H1 (cell line): ENCODE measurements around the gene ANLN. TPM values are rescaled to one million over a fixed set of nuclear protein-coding genes. Genes with fewer than 3 reads are reported as not detected.

Experiments
- CTCF ChIA-PET: fragments of 300-600 bp; sonication (Branson Sonifier 250); formaldehyde crosslinking; loops from one replicate; lab custom pipeline; 2021; ENCODE audit not compliant: partially characterized antibody; lab: Charles Lee
- POLR2A ChIA-PET: fragments of 300-600 bp; sonication (Branson Sonifier 250); formaldehyde crosslinking; loops from one replicate; lab custom pipeline; 2021; ENCODE audit warnings: inconsistent platforms; ENCODE audit not compliant: partially characterized antibody; lab: Charles Lee
- DNase-seq, 2 experiments: peaks; one replicate each; pipeline versions ENCODE4 v3.0.0 to v3.0.0-alpha.2; 2010 to 2022; ENCODE audit warnings: low spot score in 2 of 2, low read depth in 1 of 2, mixed read lengths in 1 of 2
- FAIRE-seq: peaks from 2 replicates; lab custom pipeline; 2011; peaks lifted over from hg19 to GRCh38; lab: Jason Lieb, UNC
- H2AFZ ChIP-seq: 2 replicates; pipeline ENCODE4 v1.8.1; 2012; ENCODE audit warnings: low read length, inconsistent platforms
- H2AK5ac ChIP-seq: 2 replicates; pipeline ENCODE4 v1.6.1; 2013; ENCODE audit warnings: low read depth, low read length
- H2BK120ac ChIP-seq: replicated peaks from 2 replicates; pipeline ENCODE3; 2013; ENCODE audit warnings: low read depth, low read length, inconsistent platforms
- H2BK12ac ChIP-seq: 2 replicates; pipeline ENCODE4 v1.6.1; 2013; ENCODE audit warnings: low read depth, low read length
- H2BK15ac ChIP-seq: 2 replicates; pipeline ENCODE4 v1.6.1; 2013; ENCODE audit warnings: low read length
- H2BK20ac ChIP-seq: 2 replicates; pipeline ENCODE4 v1.6.1; 2013; ENCODE audit warnings: low read length
- H2BK5ac ChIP-seq: 2 replicates; pipeline ENCODE4 v1.6.1; 2013; ENCODE audit warnings: low read depth, low read length
- H3K14ac ChIP-seq: 2 replicates; pipeline ENCODE4 v1.6.1; 2013; ENCODE audit warnings: inconsistent platforms; ENCODE audit not compliant: insufficient read length
- H3K18ac ChIP-seq: 2 replicates; pipeline ENCODE4 v1.6.1; 2013; ENCODE audit warnings: low read length; ENCODE audit errors: extremely low read depth
- H3K23ac ChIP-seq: 2 replicates; pipeline ENCODE4 v1.6.1; 2013; ENCODE audit warnings: inconsistent platforms; ENCODE audit not compliant: insufficient read length
- H3K23me2 ChIP-seq: 2 replicates; pipeline ENCODE4 v1.6.1; 2013; ENCODE audit warnings: low read depth, low read length
- H3K27ac ChIP-seq: 2 replicates; pipeline ENCODE4 v1.6.1; 2011; ENCODE audit warnings: low read depth, low read length, inconsistent platforms
- H3K27me3 ChIP-seq, 4 experiments: replicated peaks in 1 of 4; 1 replicate in 1 of 4; 2 replicates in 3 of 4; pipeline versions ENCODE4 v1.6.1 to v1.8.1; 2011 to 2013; ENCODE audit warnings: low read length in 3 of 4, mild to moderate bottlenecking in 3 of 4, inconsistent platforms in 2 of 4, mixed read lengths in 2 of 4, moderate library complexity in 1 of 4; ENCODE audit not compliant: control insufficient read depth in 3 of 4, insufficient read depth in 3 of 4; ENCODE audit errors: extremely low read depth in 1 of 4
- H3K36me3 ChIP-seq, 4 experiments: 2 replicates each; pipeline versions ENCODE4 v1.6.1 to v1.8.1; 2011 to 2013; ENCODE audit warnings: mild to moderate bottlenecking in 4 of 4, low read length in 3 of 4, moderate library complexity in 2 of 4, control low read depth in 1 of 4, inconsistent platforms in 1 of 4; ENCODE audit not compliant: insufficient read depth in 4 of 4, control insufficient read depth in 2 of 4
- H3K4ac ChIP-seq: replicated peaks from 2 replicates; pipeline ENCODE3; 2013; ENCODE audit warnings: low read length, low read depth, mixed read lengths, inconsistent platforms; ENCODE audit not compliant: insufficient read length
- H3K4me1 ChIP-seq, 4 experiments: replicated peaks in 1 of 4; 1 replicate in 1 of 4; 2 replicates in 3 of 4; pipeline versions ENCODE4 v1.6.1 to v1.8.1; 2011 to 2013; ENCODE audit warnings: low read length in 3 of 4, inconsistent platforms in 2 of 4, mixed read lengths in 1 of 4; ENCODE audit not compliant: insufficient read depth in 4 of 4, control insufficient read depth in 3 of 4
- H3K4me2 ChIP-seq, 2 experiments: 2 replicates each; pipeline versions ENCODE4 v1.6.1 to v1.8.1; 2011 to 2013; ENCODE audit warnings: low read depth in 2 of 2, low read length in 2 of 2, control low read depth in 1 of 2, inconsistent platforms in 1 of 2, mild to moderate bottlenecking in 1 of 2; ENCODE audit not compliant: insufficient read depth in 1 of 2
- H3K4me3 ChIP-seq, 4 experiments: fragments of 200-600, 300-600 bp in 1 of 4; sonication (generic), shearing (Covaris generic), sonication (Bioruptor Twin) in 1 of 4; 2 replicates each; pipeline versions ENCODE4 v1.5.1 to v1.8.1; 2011 to 2016; ENCODE audit warnings: low read length in 4 of 4, low read depth in 3 of 4, control low read depth in 2 of 4, inconsistent platforms in 2 of 4, mild to moderate bottlenecking in 2 of 4, mixed read lengths in 1 of 4, moderate library complexity in 1 of 4; ENCODE audit not compliant: insufficient read depth in 2 of 4; ENCODE audit errors: extremely low read depth in 1 of 4
- H3K56ac ChIP-seq: replicated peaks from 2 replicates; pipeline ENCODE3; 2013; ENCODE audit warnings: low read depth, mild to moderate bottlenecking, mixed read lengths, low read length, inconsistent platforms; ENCODE audit not compliant: insufficient read length
- H3K79me1 ChIP-seq: 2 replicates; pipeline ENCODE4 v1.6.1; 2013; ENCODE audit warnings: low read depth, low read length, control low read depth
- H3K79me2 ChIP-seq, 2 experiments: 2 replicates each; pipeline versions ENCODE4 v1.6.1 to v1.8.1; 2012 to 2013; ENCODE audit warnings: low read length in 2 of 2, mild to moderate bottlenecking in 2 of 2, inconsistent platforms in 1 of 2; ENCODE audit not compliant: insufficient read depth in 2 of 2, control insufficient read depth in 1 of 2
- H3K9ac ChIP-seq, 4 experiments: replicated peaks in 1 of 4; 1 replicate in 1 of 4; 2 replicates in 3 of 4; pipeline versions ENCODE4 v1.6.1 to v1.8.1; 2011 to 2013; ENCODE audit warnings: low read depth in 3 of 4, low read length in 3 of 4, control low read depth in 2 of 4, mild to moderate bottlenecking in 2 of 4, moderate library complexity in 2 of 4, inconsistent platforms in 1 of 4; ENCODE audit errors: extremely low read depth in 1 of 4
- H3K9me3 ChIP-seq, 2 experiments: 2 replicates each; pipeline versions ENCODE4 v1.6.1 to v1.8.1; 2012 to 2013; ENCODE audit warnings: mild to moderate bottlenecking in 2 of 2, moderate library complexity in 2 of 2, control low read depth in 1 of 2, inconsistent platforms in 1 of 2, low read depth in 1 of 2, low read length in 1 of 2, mixed read lengths in 1 of 2; ENCODE audit not compliant: insufficient read depth in 2 of 2
- H4K20me1 ChIP-seq, 2 experiments: replicated peaks in 1 of 2; 2 replicates each; pipeline versions ENCODE3 to v1.8.1; 2011 to 2013; ENCODE audit warnings: inconsistent platforms in 2 of 2, low read length in 2 of 2, mild to moderate bottlenecking in 1 of 2; ENCODE audit not compliant: insufficient read depth in 2 of 2, control insufficient read depth in 1 of 2
- H4K5ac ChIP-seq: 2 replicates; pipeline ENCODE4 v1.6.1; 2013; ENCODE audit warnings: low read length, low read depth, mixed read lengths, inconsistent platforms; ENCODE audit not compliant: insufficient read length
- H4K8ac ChIP-seq: 2 replicates; pipeline ENCODE4 v1.8.0; 2013; ENCODE audit warnings: mild to moderate bottlenecking, moderate library complexity, low read length, inconsistent platforms; ENCODE audit not compliant: insufficient read depth; ENCODE audit errors: extremely low read depth
- H4K91ac ChIP-seq: replicated peaks from 2 replicates; pipeline ENCODE3; 2013; ENCODE audit warnings: low read length, mixed read lengths, inconsistent platforms; ENCODE audit not compliant: insufficient read length
- BCL11A ChIP-seq, 2 experiments: IDR thresholded peaks; one replicate each; pipeline ENCODE4 v1.6.1; 2011; ENCODE audit warnings: low read depth in 2 of 2, low read length in 2 of 2, mild to moderate bottlenecking in 2 of 2
- CREB1 ChIP-seq: IDR thresholded peaks from 2 replicates; pipeline ENCODE4 v1.6.1; 2012; ENCODE audit warnings: inconsistent platforms
- E2F6 ChIP-seq: IDR thresholded peaks from 2 replicates; pipeline ENCODE4 v1.6.1; 2012; ENCODE audit warnings: inconsistent platforms
- GTF2F1 ChIP-seq: IDR thresholded peaks from 2 replicates; pipeline ENCODE4 v1.6.1; 2012; ENCODE audit warnings: low read depth, low read length, improper control_type of control experiment, borderline replicate concordance
- PHF8 ChIP-seq: fragments of 200-600 bp; sonication (generic); conservative IDR thresholded peaks from 2 replicates; pipeline ENCODE4 v1.7.1; 2012; ENCODE audit warnings: low read depth, mild to moderate bottlenecking, inconsistent platforms, low read length, moderate library complexity
- POLR2A ChIP-seq, 2 experiments: IDR thresholded peaks; 1 replicate in 1 of 2; 2 replicates in 1 of 2; pipeline ENCODE4 v1.6.1; 2011; ENCODE audit warnings: low read depth in 2 of 2, low read length in 2 of 2, mild to moderate bottlenecking in 2 of 2; ENCODE audit errors: control extremely low read depth in 1 of 2
- RBBP5 ChIP-seq: IDR thresholded peaks from 2 replicates; pipeline ENCODE4 v1.7.1; 2012; ENCODE audit warnings: low read depth, mild to moderate bottlenecking, inconsistent platforms, low read length, moderate library complexity, borderline replicate concordance
- RNF2 ChIP-seq: fragments of 200-900, 300-1000 bp; sonication (generic); IDR thresholded peaks from 2 replicates; pipeline ENCODE4 v1.7.1; 2016; ENCODE audit warnings: borderline replicate concordance, low read depth, mild to moderate bottlenecking, antibody characterized with exemption, low read length; ENCODE audit not compliant: poor library complexity, severe bottlenecking; ENCODE audit errors: missing control alignments
- SAP30 ChIP-seq: fragments of 300-600 bp; sonication (generic); IDR thresholded peaks from 2 replicates; pipeline ENCODE4 v1.7.1; 2012; ENCODE audit warnings: low read length, moderate library complexity, mild to moderate bottlenecking, inconsistent platforms; ENCODE audit not compliant: insufficient read depth, insufficient replicate concordance
- SP4 ChIP-seq: IDR thresholded peaks from 2 replicates; pipeline ENCODE4 v1.6.1; 2012; ENCODE audit warnings: low read length, inconsistent platforms
- TAF7 ChIP-seq: optimal IDR thresholded peaks from 2 replicates; pipeline ENCODE3; 2011; ENCODE audit warnings: low read depth, mild to moderate bottlenecking, inconsistent platforms, low read length, moderate library complexity, borderline replicate concordance
- TEAD4 ChIP-seq: IDR thresholded peaks from 2 replicates; pipeline ENCODE4 v1.6.1; 2012; ENCODE audit warnings: low read depth, low read length, inconsistent platforms, mixed read lengths
- YY1 ChIP-seq: IDR thresholded peaks from 2 replicates; pipeline ENCODE4 v1.6.1; 2011; ENCODE audit warnings: low read depth, mild to moderate bottlenecking, low read length
- ZNF274 ChIP-seq: IDR thresholded peaks from 2 replicates; pipeline ENCODE4 v1.7.0; 2012; ENCODE audit warnings: low read length, borderline replicate concordance; ENCODE audit errors: extremely low read depth
- WGBS, 2 experiments: shearing (Covaris generic) in 1 of 2; methylation state at CpG; one replicate each; pipeline versions ENCODE4 v1.1.6 to v1.1.7; 2013 to 2015; ENCODE audit warnings: low lambda C conversion rate in 2 of 2, mixed read lengths in 2 of 2, inconsistent platforms in 1 of 2, low coverage in 1 of 2, missing lambda C conversion rate in 1 of 2; ENCODE audit not compliant: insufficient replicate concordance in 2 of 2, insufficient coverage in 1 of 2, insufficient read length in 1 of 2; ENCODE audit errors: extremely low coverage in 1 of 2, missing lambda C conversion rate in 1 of 2; 5-methylcytosine and 5-hydroxymethylcytosine counted together
- polyA plus RNA-seq, 7 experiments: library from polyadenylated mRNA; depleted of rRNA in 3 of 7; stranded (reverse) in 5 of 7; unstranded in 2 of 7; fragments of >200 nt in 5 of 7; fragments of 200-250 nt in 2 of 7; gene quantifications; 1 replicate in 5 of 7; 2 replicates in 1 of 7; 4 replicates in 1 of 7; pipeline versions ENCODE4 v1.2.1 to v1.2.3, GENCODE V29; 2011 to 2013; ENCODE audit warnings: missing spikeins in 2 of 7, mixed read lengths in 2 of 7
- total RNA-seq: library from RNA; stranded (reverse); fragmentation: NEBNext Ultra II Directional; extraction: Animal tissue kit (Norgen Biotek cat#: 25700); gene quantifications from 2 replicates; pipeline ENCODE4 v1.2.1, GENCODE V29; 2021

The ANLN gene
- total and polyA plus RNA-seq, 2 of the 8 experiments (the other 6 are each of a cell fraction or from before 2014, with no cell fraction given) = 18.5 to 90.1 TPM

GRCh38 chr7:36415144-36415543, 25.5 kb downstream of the ANLN start:
- POLR2A ChIA-PET = no interaction called here
- no peaks in the 10 kb centered on the region for H3K9me3 ChIP-seq
- H3K79me1 ChIP-seq = no peaks in the 10 kb centered on the region
- no peaks in the 10 kb centered on the region for H3K79me2 ChIP-seq
- H3K14ac ChIP-seq = no peak overlapping the region
- H3K9ac ChIP-seq = no peak overlapping the region
- H3K18ac ChIP-seq = no peak overlapping the region
- H2BK12ac ChIP-seq = no peak overlapping the region
- no peak overlapping the region for H2AFZ ChIP-seq
- H4K5ac ChIP-seq = no peak overlapping the region
- no peak overlapping the region for H4K91ac ChIP-seq
- WGBS, 2 experiments = 75% methylated on average over 2 of the region's 2 CpGs; no CpG with 5 or more reads in 1 of the 2 experiments
- H2BK15ac ChIP-seq = no peak overlapping the region
- H4K8ac ChIP-seq = no peak overlapping the region
- no peaks in the 10 kb centered on the region for H4K20me1 ChIP-seq
- H3K23ac ChIP-seq = no peak overlapping the region
- DNase-seq (no peak), FAIRE-seq (no peak)
- no peaks in the 10 kb centered on the region for H3K27me3 ChIP-seq
- no peaks in the 10 kb centered on the region for H3K4me1 ChIP-seq
- no peaks in the 10 kb centered on the region; the same call in 1 of the 2 replicates for H3K23me2 ChIP-seq
- no peak overlapping the region for H2BK5ac ChIP-seq
- H2AK5ac ChIP-seq = no peak overlapping the region
- H3K27ac ChIP-seq = no peak overlapping the region
- H2BK20ac ChIP-seq = no peak overlapping the region
- no peak overlapping the region for H3K4me2 ChIP-seq
- no peak overlapping the region for H3K4ac ChIP-seq
- H3K56ac ChIP-seq = no peak overlapping the region
- no peak overlapping the region for H3K4me3 ChIP-seq
- CTCF ChIA-PET = interaction anchor here (0.5 kb wide), 1 partner anchor 175 kb away, joined by 3 read pairs; no protein-coding TSS in a partner anchor
- H3K36me3 ChIP-seq = peaks cover 12 to 73% (median 40%) of the 10 kb centered on the region in 4 experiments
- no peak overlapping the region for H2BK120ac ChIP-seq
- TF ChIP-seq E2F6 = no peak
- no peak for TF ChIP-seq TAF7
- no peak for TF ChIP-seq PHF8
- no peak for TF ChIP-seq BCL11A (IDR thresholded peaks at IDR 0.05; ENCODE audit: low read depth in 2 of 2, low read length in 2 of 2)
- no peak for TF ChIP-seq SAP30
- TF ChIP-seq POLR2A (IDR thresholded peaks at IDR 0.05; ENCODE audit: control extremely low read depth in 1 of 2, low read depth in 2 of 2, low read length in 2 of 2) = no peak
- no peak for TF ChIP-seq GTF2F1
- no peak for TF ChIP-seq CREB1
- TF ChIP-seq YY1 = no peak
- no peak for TF ChIP-seq SP4
- no peak for TF ChIP-seq RNF2
- TF ChIP-seq TEAD4 = no peak
- TF ChIP-seq RBBP5 = no peak
- TF ChIP-seq ZNF274 = no peak
